Keratinocyte (primary cell): ENCODE data around the gene IFI30. TPM values are rescaled to one million over a fixed set of nuclear protein-coding genes. Genes with fewer than 3 reads are reported as not detected.

Experiments used
- DNase-seq: peaks from one replicate; pipeline ENCODE4 v3.0.0-alpha.2; 2011; ENCODE audit warnings: low read depth, missing footprints, low spot score
- FAIRE-seq: peaks from 2 replicates; lab custom pipeline; 2011; peaks lifted over from hg19 to GRCh38; lab: Jason Lieb, UNC
- H2AFZ ChIP-seq: 2 replicates; pipeline ENCODE4 v1.6.0; 2012; ENCODE audit warnings: low read length, control low read depth, inconsistent platforms; ENCODE audit not compliant: control insufficient read depth
- H3K27ac ChIP-seq: 2 replicates; pipeline ENCODE4 v1.5.1; 2011; ENCODE audit warnings: low read length; ENCODE audit not compliant: control insufficient read depth, insufficient read depth
- H3K27me3 ChIP-seq: 3 replicates; pipeline ENCODE4 v1.6.0; 2011; ENCODE audit warnings: low read length; ENCODE audit not compliant: control insufficient read depth, insufficient read depth; ENCODE audit errors: extremely low read depth
- H3K36me3 ChIP-seq, 2 experiments: 2 replicates in 1 of 2; 3 replicates in 1 of 2; pipeline ENCODE4 v1.5.1; 2011; ENCODE audit warnings: low read length in 2 of 2, mild to moderate bottlenecking in 1 of 2; ENCODE audit not compliant: control insufficient read depth in 2 of 2, insufficient read depth in 2 of 2; ENCODE audit errors: extremely low read depth in 1 of 2
- H3K4me1 ChIP-seq: 3 replicates; pipeline ENCODE4 v1.5.1; 2011; ENCODE audit warnings: low read length; ENCODE audit not compliant: control insufficient read depth, insufficient read depth; ENCODE audit errors: extremely low read depth
- H3K4me2 ChIP-seq: 3 replicates; pipeline ENCODE4 v1.6.0; 2011; ENCODE audit warnings: low read depth, low read length; ENCODE audit not compliant: control insufficient read depth, insufficient read depth; ENCODE audit errors: extremely low read depth
- H3K4me3 ChIP-seq, 3 experiments: fragments of 200-600 bp in 1 of 3; sonication (generic) in 1 of 3; 2 replicates in 2 of 3; 3 replicates in 1 of 3; pipeline ENCODE4 v1.5.1; 2011 to 2016; ENCODE audit warnings: low read length in 3 of 3, mild to moderate bottlenecking in 3 of 3, control low read depth in 2 of 3, inconsistent platforms in 1 of 3, low read depth in 1 of 3, mixed read lengths in 1 of 3, mixed run types in 1 of 3, moderate library complexity in 1 of 3; ENCODE audit not compliant: control insufficient read depth in 2 of 3, insufficient read depth in 2 of 3; ENCODE audit errors: extremely low read depth in 1 of 3
- H3K79me2 ChIP-seq: 2 replicates; pipeline ENCODE4 v1.6.0; 2012; ENCODE audit warnings: low read length; ENCODE audit not compliant: control insufficient read depth, insufficient read depth
- H3K9ac ChIP-seq: 3 replicates; pipeline ENCODE4 v1.6.0; 2011; ENCODE audit warnings: low read length; ENCODE audit not compliant: control insufficient read depth, insufficient read depth; ENCODE audit errors: extremely low read depth
- H3K9me1 ChIP-seq: 3 replicates; pipeline ENCODE4 v1.6.0; 2011; ENCODE audit warnings: low read length; ENCODE audit not compliant: control insufficient read depth, insufficient read depth; ENCODE audit errors: extremely low read depth
- H3K9me3 ChIP-seq: 2 replicates; pipeline ENCODE4 v1.5.1; 2012; ENCODE audit warnings: low read depth, low read length; ENCODE audit not compliant: control insufficient read depth
- H4K20me1 ChIP-seq: 3 replicates; pipeline ENCODE4 v1.6.0; 2011; ENCODE audit warnings: low read length; ENCODE audit not compliant: control insufficient read depth, insufficient read depth; ENCODE audit errors: extremely low read depth
- CTCF ChIP-seq, 3 experiments: IDR thresholded peaks in 1 of 3; conservative IDR thresholded peaks in 1 of 3; optimal IDR thresholded peaks in 1 of 3; 2 replicates in 2 of 3; 3 replicates in 1 of 3; pipeline versions ENCODE3 to v1.5.1; 2011; ENCODE audit warnings: low read length in 3 of 3, mild to moderate bottlenecking in 3 of 3, moderate library complexity in 2 of 3, control low read depth in 1 of 3, inconsistent platforms in 1 of 3; ENCODE audit not compliant: insufficient read depth in 2 of 3; ENCODE audit errors: extremely low read depth in 1 of 3
- EZH2 ChIP-seq: IDR thresholded peaks from one replicate; pipeline ENCODE4 v1.6.1; 2012; ENCODE audit warnings: inconsistent platforms, mild to moderate bottlenecking, low read length, moderate library complexity
- dilution Hi-C: fragments of 300-500 bp; cut with MboI; formaldehyde crosslinking; loops from one replicate; pipeline ENCODE4 v1.7.0; 2020; ENCODE audit warnings: low sequenced_read_pairs; ENCODE audit not compliant: extremely low pct_ligation_motif_present
- polyA plus RNA-seq, 5 experiments: library from polyadenylated mRNA; depleted of rRNA in 3 of 5; stranded (reverse) in 3 of 5; stranded (forward) in 1 of 5; unstranded in 1 of 5; fragments of >200 nt; gene quantifications; 1 replicate in 1 of 5; 2 replicates in 3 of 5; 3 replicates in 1 of 5; pipeline versions ENCODE4 v1.2.1 to v1.2.3, GENCODE V29; 2011 to 2012; ENCODE audit warnings: missing spikeins in 2 of 5, low read depth in 1 of 5, low replicate concordance in 1 of 5
- small RNA-seq, 3 experiments: library from RNA; depleted of rRNA; stranded (forward); fragments of <200 nt; gene quantifications; one replicate each; pipeline ENCODE3, GENCODE V24; 2012; ENCODE audit warnings: low read depth in 3 of 3, low replicate concordance in 1 of 3; ENCODE audit not compliant: insufficient read length in 3 of 3

The IFI30 gene
- polyA plus RNA-seq, 1 donor (not counting 4 experiments of a cell fraction or from before 2014, with no cell fraction given) = 31.3 TPM

GRCh38 chr19:18226956-18227780 lies 53.6 kb downstream of the IFI30 start:
- no peaks in the 10 kb centered on the region for H3K36me3 ChIP-seq
- no peak overlapping the region for H3K27ac ChIP-seq
- no peak for DNase-seq
- H3K4me1 ChIP-seq = peaks cover 7% of the 10 kb centered on the region
- no peaks in the 10 kb centered on the region for H3K9me1 ChIP-seq
- no peak overlapping the region for H3K4me3 ChIP-seq
- no peak for TF ChIP-seq EZH2
- TF ChIP-seq CTCF (optimal IDR thresholded peaks at IDR 0.05 in 1 of 3, IDR thresholded peaks at IDR 0.05 in 1 of 3, conservative IDR thresholded peaks at IDR 0.05 in 1 of 3; ENCODE audit: extremely low read depth in 1 of 3, insufficient read depth in 2 of 3, low read length in 3 of 3) = no peak
- no peak overlapping the region for H3K9ac ChIP-seq
- H3K4me2 ChIP-seq = no peak overlapping the region
- no peaks in the 10 kb centered on the region for H3K79me2 ChIP-seq
- no peak overlapping the region for H2AFZ ChIP-seq
- H4K20me1 ChIP-seq = no peaks in the 10 kb centered on the region
- H3K27me3 ChIP-seq = peaks cover 37% of the 10 kb centered on the region
- dilution Hi-C loops = no loop called here
- no peak for FAIRE-seq
- H3K9me3 ChIP-seq = no peaks in the 10 kb centered on the region

Small RNAs within 50 kb of the gene (small RNA-seq; reads per million reads assigned to genes)
- gene IFI30 = 0 reads per million in 3 experiments

Other genes with a start within 250 kb of the IFI30 start
- gene CCDC124, start 240.8 kb upstream of the IFI30 start, polyA plus RNA-seq = 56.8 to 87.0 TPM (median 58.7 TPM) in 3 replicates
- gene KCNN1, start 206.7 kb upstream of the IFI30 start, polyA plus RNA-seq = not detected in 3 replicates
- 2.4 to 3.5 TPM (median 2.5 TPM) in 3 replicates for gene ARRDC2, start 165.6 kb upstream of the IFI30 start, polyA plus RNA-seq
- 0.09 TPM in 1 of 3 replicates, not detected in the others for gene IL12RB1, start 86.9 kb upstream of the IFI30 start, polyA plus RNA-seq
- gene MAST3, start 76.0 kb upstream of the IFI30 start, polyA plus RNA-seq = 0.73 to 1.4 TPM (median 0.76 TPM) in 3 replicates
- gene PIK3R2, start 20.6 kb upstream of the IFI30 start, polyA plus RNA-seq = 12.4 to 19.6 TPM (median 13.9 TPM) in 3 replicates
- 26.3 to 39.8 TPM (median 26.8 TPM) in 3 replicates for gene MPV17L2, start 19.4 kb downstream of the IFI30 start, polyA plus RNA-seq
- gene RAB3A, start 30.2 kb downstream of the IFI30 start, polyA plus RNA-seq = 0.30 to 0.92 TPM (median 0.56 TPM) in 3 replicates
- gene PDE4C, start 52.6 kb downstream of the IFI30 start, polyA plus RNA-seq = 0.03 TPM in 1 of 3 replicates, not detected in the others
- gene IQCN, start 100.6 kb downstream of the IFI30 start, polyA plus RNA-seq = 0.02 to 0.06 TPM in 2 of 3 replicates, not detected in the other
- 17.2 to 36.7 TPM (median 20.7 TPM) in 3 replicates for gene JUND, start 107.8 kb downstream of the IFI30 start, polyA plus RNA-seq
- 150 to 170 TPM (median 162 TPM) in 3 replicates for gene LSM4, start 149.3 kb downstream of the IFI30 start, polyA plus RNA-seq
- 4.8 to 5.8 TPM (median 5.6 TPM) in 3 replicates for gene PGPEP1, start 166.8 kb downstream of the IFI30 start, polyA plus RNA-seq
- gene GDF15, start 212.3 kb downstream of the IFI30 start, polyA plus RNA-seq = 0.27 to 0.49 TPM (median 0.31 TPM) in 3 replicates
- not detected in 3 replicates for gene LRRC25, start 223.8 kb downstream of the IFI30 start, polyA plus RNA-seq
- 7.5 to 11.3 TPM (median 10.8 TPM) in 3 replicates for gene SSBP4, start 245.6 kb downstream of the IFI30 start, polyA plus RNA-seq